Measurements from ENCODE around the gene TCF7L2.

The TCF7L2 gene

DNA sequence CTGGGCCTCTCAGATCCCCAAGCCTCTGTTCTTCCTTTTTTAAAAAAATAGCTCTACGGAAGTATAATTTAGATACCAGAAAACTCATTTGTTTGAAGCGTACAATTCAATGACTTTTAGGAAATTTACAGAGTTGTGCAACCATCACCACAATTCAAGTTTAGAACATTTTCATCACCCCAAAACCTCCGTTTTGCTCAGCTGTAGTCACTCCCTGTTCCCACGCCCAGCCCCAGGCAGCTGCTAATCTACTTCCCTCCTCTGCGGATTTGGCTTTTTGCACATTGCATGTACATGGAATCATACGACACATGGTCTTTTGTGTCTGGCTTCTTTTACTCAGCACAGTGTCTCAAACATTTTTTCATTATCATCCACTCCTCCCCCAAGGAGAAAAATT is 229.2 kb downstream of the TCF7L2 start:
- no peak for DNase-seq (ENCODE audit: low read depth)

DNA sequence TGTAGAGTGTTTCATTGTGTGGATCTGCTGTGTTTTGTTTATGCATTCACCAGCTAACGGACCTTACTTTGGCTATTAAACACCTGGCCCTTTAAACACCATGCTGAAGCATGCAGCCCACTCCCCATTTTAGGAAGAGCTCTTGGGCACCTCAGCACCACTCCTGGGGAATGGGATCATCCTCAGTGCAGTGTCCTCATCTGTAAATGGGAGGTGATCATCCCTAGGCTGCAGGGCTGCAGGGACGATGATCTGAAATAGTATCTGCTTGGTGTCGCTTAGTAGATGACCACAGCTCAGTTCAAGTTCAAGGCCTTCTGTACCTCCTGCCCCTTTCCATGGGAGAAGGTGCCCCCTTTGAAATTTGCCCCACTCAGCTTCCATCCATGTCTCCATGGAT is 229.9 kb downstream of the TCF7L2 start:
- DNase-seq (ENCODE audit: low read depth), result no peak

DNA sequence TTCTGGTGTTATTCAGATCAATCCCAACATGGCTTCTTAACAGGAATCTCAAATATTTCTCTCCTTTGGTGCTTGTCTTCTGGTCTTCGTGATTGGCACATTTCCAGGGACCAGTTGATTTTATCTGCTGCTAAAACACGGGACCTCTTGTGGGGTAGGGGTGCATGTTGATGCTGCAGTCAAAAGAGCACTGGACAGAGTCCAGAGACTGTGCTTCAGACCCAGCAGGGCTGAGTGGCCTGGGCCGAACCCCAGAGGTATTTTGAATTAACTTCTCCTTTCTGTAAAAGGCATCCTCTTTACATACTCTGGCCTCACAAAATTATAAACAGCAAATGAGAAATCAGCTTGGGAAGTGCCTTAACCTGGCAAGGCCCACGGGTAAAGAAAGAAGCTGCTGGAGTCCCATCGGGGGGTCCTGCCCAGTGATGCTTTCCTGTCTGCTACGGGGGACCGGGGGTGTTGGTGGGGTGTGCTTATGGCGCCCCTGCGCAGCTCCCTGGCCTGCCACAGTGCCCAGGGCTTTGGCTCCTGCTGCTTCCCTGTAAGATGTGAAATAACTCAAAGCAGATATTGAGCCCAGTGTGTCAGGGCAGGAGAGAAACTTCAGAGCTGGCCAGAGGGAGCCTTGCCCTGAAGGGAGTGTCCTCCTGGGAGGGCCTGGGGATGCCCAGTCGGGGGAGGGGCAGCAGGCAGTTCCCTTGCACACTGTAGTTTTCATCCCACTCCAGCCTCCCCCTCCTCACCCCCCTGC is 230.5 kb downstream of the TCF7L2 start:
- no peak for DNase-seq (ENCODE audit: low read depth)

DNA sequence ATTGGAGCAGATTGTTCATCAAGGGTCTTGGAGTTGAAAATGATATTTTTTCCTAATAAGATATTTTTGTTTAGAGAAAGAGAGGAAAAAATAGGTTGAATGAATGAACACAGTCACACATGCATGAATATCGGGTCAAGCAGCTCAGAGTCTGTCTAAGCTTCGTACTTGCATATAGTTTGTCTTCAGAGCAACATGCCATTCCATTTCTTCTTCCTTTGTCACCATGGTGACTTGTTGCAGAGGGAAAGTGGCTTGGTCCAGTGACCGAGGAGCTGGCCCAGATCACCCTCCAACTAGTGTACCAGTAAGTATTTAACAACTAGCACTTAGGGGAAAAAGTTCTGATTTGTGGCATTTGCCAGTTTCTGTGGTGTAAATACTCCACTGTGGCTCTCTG is 232.1 kb downstream of the TCF7L2 start:
- no peak for DNase-seq (ENCODE audit: low read depth)

DNA sequence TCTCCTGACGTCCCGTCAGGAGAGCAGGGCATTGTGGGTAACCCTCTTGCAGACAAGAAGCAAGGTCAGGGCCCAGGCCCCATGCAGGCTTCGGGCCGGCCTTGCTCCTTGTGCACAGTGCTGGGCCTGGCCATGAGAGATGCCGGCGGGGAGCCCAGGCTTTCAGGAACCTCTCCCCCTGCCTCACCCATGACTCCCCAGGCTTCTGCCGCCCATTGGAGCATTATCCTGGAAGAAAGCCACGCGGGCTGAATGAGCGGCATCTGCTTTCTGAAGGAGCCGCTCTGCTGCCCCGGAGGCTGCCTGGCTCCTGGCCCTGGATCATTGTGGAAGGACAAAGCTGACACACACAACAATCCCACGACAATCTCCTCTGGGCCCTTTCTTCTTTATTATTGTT is 233.5 kb downstream of the TCF7L2 start:
- no peak for DNase-seq (ENCODE audit: low read depth)

DNA sequence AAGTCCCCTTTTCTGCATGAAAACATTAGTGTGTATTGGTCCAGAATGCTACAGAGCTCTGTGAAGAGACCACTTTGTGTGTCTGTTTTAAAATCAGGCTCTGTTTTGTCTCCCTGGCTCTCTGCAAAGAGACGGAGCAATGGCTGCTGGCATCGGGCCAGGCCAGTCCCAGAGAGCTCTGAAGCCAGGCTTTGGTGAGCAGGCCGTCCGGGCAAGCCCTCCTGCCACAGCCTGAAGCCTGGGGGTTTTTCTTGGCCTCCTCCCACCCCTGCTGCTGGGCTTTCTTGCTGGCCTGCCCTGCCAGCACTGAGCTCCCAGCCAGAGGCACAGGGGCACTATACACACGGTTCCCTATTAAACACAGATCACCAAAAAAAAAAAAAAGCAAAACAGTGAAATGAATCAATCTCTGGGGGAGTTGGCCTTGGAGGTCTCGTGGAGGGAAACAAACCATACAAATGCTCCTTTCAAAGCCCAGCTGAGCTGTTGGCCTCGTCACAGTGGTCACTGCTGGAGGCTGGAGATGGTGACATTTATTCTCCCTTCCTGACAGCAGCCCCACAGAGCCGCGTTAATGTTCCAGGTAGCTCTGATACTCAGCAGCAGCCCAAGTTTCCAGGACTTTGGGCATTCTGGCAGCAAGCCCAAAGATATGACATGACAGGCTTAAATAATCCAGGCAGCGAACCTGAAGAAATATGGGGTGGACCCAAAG is 237.2 kb downstream of the TCF7L2 start:
- no peak for DNase-seq (ENCODE audit: low read depth)

DNA sequence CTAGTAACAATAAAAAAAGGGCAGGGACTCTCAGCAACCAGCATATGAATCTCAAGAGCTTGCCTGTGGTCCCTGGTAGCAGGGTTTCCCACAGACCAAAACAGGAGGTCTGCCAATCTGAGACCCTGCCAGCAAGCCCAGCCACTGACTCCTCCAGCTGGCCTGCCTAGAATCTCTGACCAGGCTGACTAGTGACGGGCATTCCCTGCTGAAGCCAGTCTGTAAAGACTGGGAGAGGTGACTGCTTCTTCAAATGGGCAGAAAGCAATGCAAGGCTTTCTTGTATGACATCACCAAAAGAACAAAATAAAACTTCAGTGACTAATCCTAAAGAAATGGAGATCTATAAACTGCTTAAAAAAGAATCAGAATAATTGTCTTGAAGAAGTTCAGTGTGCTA is 249.4 kb downstream of the TCF7L2 start:
- no peak for DNase-seq (ENCODE audit: low read depth)

DNA sequence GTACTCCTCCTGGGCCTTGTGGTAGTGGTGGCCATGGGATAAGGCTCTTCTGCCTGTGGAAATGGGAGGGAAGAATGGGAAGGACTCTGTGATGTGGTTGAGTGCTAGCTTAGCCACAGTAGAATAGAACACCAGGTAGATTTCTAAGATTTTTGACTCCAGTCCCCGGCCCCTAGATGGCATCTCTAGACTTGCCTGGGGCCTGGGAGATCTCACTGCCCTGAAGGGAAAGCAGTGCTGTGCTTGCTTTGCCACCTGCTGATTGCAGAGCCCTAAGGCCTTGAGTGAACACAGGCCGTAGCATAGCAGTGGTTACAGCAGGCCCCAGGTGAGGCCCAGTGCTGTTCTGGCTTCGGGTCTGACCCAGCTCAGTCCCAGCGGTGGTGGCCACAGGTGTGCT is 252.0 kb downstream of the TCF7L2 start:
- DNase-seq (ENCODE audit: low read depth), result no peak

DNA sequence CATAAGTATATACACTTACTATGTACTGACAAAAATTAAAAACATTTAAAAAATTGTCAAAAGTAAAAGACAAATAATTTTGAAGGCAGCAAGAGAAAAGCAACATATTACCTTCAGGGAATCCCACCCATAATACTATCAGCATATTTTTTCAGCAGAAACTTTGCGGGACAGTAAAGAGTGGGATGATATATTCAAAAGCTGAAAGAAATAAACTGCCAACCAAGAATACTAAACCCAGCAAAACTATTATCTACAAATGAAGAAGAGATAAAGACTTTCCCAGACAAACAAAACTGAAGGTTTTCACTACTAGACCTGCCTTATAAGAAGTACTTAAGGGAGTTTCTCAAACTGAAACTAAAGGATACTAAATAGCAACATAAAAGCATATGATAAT is 257.9 kb downstream of the TCF7L2 start:
- no peak for DNase-seq (ENCODE audit: low read depth)

DNA sequence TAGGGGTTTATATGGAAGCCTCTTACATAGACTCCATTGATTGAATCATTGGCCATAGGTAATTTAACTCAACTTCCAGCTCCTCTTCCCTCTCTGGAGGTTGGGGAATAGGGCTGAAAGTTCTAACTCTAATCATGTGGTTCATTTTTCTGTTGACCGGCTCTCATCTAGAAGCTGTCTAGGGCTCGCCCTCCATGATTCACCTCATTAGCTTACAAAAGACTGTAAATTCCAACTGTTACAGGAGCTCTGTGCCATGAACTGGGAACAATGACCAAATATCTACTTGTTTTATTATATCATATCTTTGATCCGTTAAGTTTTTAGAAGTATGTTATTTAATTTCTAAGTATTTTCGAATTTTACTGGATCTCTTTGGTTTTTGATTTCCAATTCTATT is 263.0 kb downstream of the TCF7L2 start:
- DNase-seq (ENCODE audit: low read depth), result no peak

DNA sequence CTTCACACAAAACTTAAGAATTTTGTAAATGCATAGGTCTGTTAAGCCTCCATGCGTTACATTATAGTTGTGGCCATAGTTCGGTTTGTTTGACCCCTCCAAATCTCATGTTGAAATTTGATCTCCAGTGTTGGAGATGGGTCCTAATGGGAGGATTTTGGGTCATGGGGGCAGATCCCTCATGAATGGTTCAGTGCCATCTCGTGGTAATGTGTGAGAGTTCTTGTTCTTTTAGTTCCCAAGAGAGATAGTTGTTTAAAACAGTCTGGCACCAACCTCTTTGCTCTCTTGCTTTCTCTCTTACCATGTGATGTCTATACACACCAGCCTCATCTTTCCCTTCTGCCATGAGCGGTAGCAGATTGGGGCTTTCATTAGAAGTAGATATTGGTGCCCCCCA is 264.3 kb downstream of the TCF7L2 start:
- no peak for DNase-seq (ENCODE audit: low read depth)

DNA sequence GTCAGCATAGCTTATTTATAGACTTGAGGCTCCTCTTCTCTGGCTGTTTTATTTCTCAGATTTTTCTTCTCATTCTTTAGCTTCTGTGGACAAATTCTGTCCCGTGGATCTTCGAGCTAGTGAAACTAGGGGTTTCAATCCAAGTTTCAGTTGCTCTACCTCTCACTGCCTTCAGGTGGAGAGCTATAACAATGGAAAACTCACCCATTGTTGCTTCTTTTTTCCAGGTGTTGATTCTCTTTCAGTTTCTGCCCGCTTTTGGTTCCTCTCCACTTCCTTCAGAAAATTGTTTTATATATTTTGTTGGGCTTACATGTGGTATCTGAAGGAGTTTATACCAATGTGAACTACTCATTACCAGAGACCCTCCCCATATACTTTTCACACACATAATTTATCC is 266.1 kb downstream of the TCF7L2 start:
- DNase-seq (ENCODE audit: low read depth), result no peak
